ENCODE measurements around the gene ZBED1. TPM values are rescaled to one million over a fixed set of nuclear protein-coding genes. Genes with fewer than 3 reads are reported as not detected.
A peak's percentile ranks its signal among the peaks of the same experiment; 100 is the strongest.

The ZBED1 gene
- total and polyA plus RNA-seq, 9 of the 15 experiments (the other 6 are each of a cell fraction or from before 2014, with no cell fraction given), result 0.61 to 27.6 (median 13.9) TPM

DNA sequence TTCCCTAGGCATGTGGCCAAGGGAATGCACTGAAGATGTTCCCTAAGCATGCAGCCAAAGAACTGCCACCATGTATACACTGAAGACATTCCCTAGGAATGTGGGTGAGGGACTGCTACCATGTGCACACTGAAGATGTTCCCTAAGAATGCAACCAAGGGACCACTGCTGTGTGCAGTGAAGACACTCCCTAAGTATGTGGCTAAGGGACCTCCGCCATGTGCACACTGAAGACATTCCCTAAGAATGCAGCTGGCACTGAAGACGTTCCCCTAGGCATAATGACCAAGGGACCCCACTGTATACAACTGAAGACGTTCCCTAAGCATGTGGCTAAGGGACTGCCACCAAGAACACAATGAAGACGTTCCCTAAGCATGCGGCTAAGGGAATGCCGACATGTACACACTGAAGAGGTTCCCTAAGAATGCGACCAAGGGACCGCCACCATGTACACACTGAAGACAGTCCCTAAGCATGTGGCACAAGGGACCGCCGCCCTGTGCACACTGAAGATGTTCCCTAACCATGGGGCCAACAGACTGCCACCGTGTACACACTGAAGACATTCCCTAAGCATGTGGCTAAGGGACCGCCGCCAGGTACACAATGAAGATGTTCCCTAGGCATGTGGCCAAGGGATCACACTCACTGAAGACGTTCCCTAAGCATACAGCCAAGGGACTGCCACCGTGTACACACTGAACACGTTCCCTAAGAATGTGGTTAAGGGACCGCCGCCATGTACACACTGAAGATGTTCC lies 25.6 kb downstream of the ZBED1 start:
- H2AFZ ChIP-seq (ENCODE audit: low read depth, low read length), result peak overlapping the region; percentile 90
- 8% methylated on average over 16 of the region's 18 CpGs for WGBS (ENCODE audit: insufficient coverage, low coverage, missing lambda C conversion rate)
- peak overlapping the region; percentile 89 for H3K4me2 ChIP-seq (ENCODE audit: insufficient read depth, low read length)
- FAIRE-seq (peak; percentile 75), ATAC-seq (peak; percentile 75), DNase-seq (ENCODE audit: extremely low read depth in 1 of 4, low spot score in 3 of 4) (peak in 2 of 4 experiments; percentile 26 to 87)
- no peaks in the 10 kb centered on the region for H3K36me3 ChIP-seq (ENCODE audit: control insufficient read depth, insufficient read depth, low read length)
- POLR2A ChIA-PET, result no interaction called here
- no peaks in the 10 kb centered on the region for H3K9me3 ChIP-seq (replicated peaks; ENCODE audit: control insufficient read depth, insufficient read depth, low read depth, low read length)
- CTCF ChIA-PET (ENCODE audit: low intra/inter-chr PET ratio), result no interaction called here
- H3K27ac ChIP-seq (ENCODE audit: extremely low read depth, low read depth, low read length), result peak overlapping the region; percentile 84
- H3K4me3 ChIP-seq, result peak overlapping the region; percentile 21
- no peaks in the 10 kb centered on the region for H3K27me3 ChIP-seq (ENCODE audit: control insufficient read depth in 2 of 2, insufficient read depth in 2 of 2, low read length in 2 of 2)
- BruUV-seq (replicated peaks), result no TSS peak
- H3K79me2 ChIP-seq (ENCODE audit: control insufficient read depth, insufficient read depth, low read length), result peaks cover 14% of the 10 kb centered on the region
- in situ Hi-C loops (cut with MboI), result loop anchor here (5.0 kb wide), 1 partner anchor 112 kb away; no protein-coding TSS in a partner anchor
- no peaks in the 10 kb centered on the region for H4K20me1 ChIP-seq (replicated peaks; ENCODE audit: control insufficient read depth, insufficient read depth, low read length)
- peak overlapping the region in 1 of 2 experiments; percentile 32; a peak in 2 of 4 replicates for H3K9ac ChIP-seq (ENCODE audit: insufficient read depth in 1 of 2, low read depth in 2 of 2, low read length in 2 of 2)
- no peaks in the 10 kb centered on the region for H3K9me1 ChIP-seq (ENCODE audit: control insufficient read depth, insufficient read depth, low read length)
- peaks cover 0 to 13% of the 10 kb centered on the region in 2 experiments; a peak in 3 of 5 replicates for H3K4me1 ChIP-seq (replicated peaks in 1 of 2; ENCODE audit: control insufficient read depth in 2 of 2, insufficient read depth in 2 of 2, low read length in 2 of 2)
- intact Hi-C loops (cut with micrococcal nuclease), result loop anchor here (1.0 to 2.0 kb wide), 4 partner anchors 11 to 118 kb away; no protein-coding TSS in a partner anchor
- no peak for TF ChIP-seq GTF2B (IDR thresholded peaks at IDR 0.05; ENCODE audit: extremely low read depth, insufficient read length)
- no peak for TF ChIP-seq ATF1 (CRISPR knock-in tag; IDR thresholded peaks at IDR 0.05)
- peak; percentile 29; the same call in 1 of the 2 replicates for TF ChIP-seq ATF1 (tag; IDR thresholded peaks at IDR 0.05)
- TF ChIP-seq PCBP2 (IDR thresholded peaks at IDR 0.05; ENCODE audit: low read depth, low read length, poor library complexity, severe bottlenecking), result no peak
- TF ChIP-seq PHB (CRISPR knock-in tag; IDR thresholded peaks at IDR 0.05), result no peak
- TF ChIP-seq, protein P1, sequence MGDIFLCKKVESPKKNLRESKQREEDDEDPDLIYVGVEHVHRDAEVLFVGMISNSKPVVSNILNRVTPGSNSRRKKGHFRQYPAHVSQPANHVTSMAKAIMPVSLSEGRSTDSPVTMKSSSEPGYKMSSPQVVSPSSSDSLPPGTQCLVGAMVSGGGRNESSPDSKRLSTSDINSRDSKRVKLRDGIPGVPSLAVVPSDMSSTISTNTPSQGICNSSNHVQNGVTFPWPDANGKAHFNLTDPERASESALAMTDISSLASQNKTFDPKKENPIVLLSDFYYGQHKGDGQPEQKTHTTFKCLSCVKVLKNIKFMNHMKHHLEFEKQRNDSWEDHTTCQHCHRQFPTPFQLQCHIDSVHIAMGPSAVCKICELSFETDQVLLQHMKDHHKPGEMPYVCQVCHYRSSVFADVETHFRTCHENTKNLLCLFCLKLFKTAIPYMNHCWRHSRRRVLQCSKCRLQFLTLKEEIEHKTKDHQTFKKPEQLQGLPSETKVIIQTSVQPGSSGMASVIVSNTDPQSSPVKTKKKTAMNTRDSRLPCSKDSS (IDR thresholded peaks at IDR 0.05; ENCODE audit: low read depth, partially characterized antibody), result no peak
- TF ChIP-seq CREM (IDR thresholded peaks at IDR 0.05; ENCODE audit: low read depth), result peak; percentile 67
- TF ChIP-seq ZNF263 (CRISPR knock-in tag; IDR thresholded peaks at IDR 0.05; ENCODE audit: borderline replicate concordance), result no peak
- no peak for TF ChIP-seq ZNF212 (CRISPR knock-in tag; IDR thresholded peaks at IDR 0.05)
- peak; percentile 32; the same call in 1 of the 2 replicates for TF ChIP-seq CXXC5 (CRISPR knock-in tag; IDR thresholded peaks at IDR 0.05)
- TF ChIP-seq NFIX (CRISPR knock-in tag; IDR thresholded peaks at IDR 0.05; ENCODE audit: low read depth), result peak; percentile 76
- no peak for TF ChIP-seq EGR1 (conservative IDR thresholded peaks at IDR 0.05)
- no peak for TF ChIP-seq MCM3 (IDR thresholded peaks at IDR 0.05)
- TF ChIP-seq NCOA2 (IDR thresholded peaks at IDR 0.05; ENCODE audit: partially characterized antibody in 2 of 2), result peak in 1 of 2 experiments; percentile 99
- no peak for TF ChIP-seq RUNX1 (IDR thresholded peaks at IDR 0.05; ENCODE audit: low read depth)
- TF ChIP-seq, protein P2, sequence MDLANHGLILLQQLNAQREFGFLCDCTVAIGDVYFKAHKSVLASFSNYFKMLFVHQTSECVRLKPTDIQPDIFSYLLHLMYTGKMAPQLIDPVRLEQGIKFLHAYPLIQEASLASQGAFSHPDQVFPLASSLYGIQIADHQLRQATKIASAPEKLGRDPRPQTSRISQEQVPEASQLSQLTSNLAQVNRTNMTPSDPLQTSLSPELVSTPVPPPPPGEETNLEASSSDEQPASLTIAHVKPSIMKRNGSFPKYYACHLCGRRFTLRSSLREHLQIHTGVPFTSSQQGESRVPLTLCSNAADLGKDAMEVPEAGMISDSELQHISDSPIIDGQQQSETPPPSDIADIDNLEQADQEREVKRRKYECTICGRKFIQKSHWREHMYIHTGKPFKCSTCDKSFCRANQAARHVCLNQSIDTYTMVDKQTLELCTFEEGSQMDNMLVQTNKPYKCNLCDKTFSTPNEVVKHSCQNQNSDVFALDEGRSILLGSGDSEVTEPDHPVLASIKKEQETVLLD (IDR thresholded peaks at IDR 0.05), result no peak
- TF ChIP-seq, protein P3, sequence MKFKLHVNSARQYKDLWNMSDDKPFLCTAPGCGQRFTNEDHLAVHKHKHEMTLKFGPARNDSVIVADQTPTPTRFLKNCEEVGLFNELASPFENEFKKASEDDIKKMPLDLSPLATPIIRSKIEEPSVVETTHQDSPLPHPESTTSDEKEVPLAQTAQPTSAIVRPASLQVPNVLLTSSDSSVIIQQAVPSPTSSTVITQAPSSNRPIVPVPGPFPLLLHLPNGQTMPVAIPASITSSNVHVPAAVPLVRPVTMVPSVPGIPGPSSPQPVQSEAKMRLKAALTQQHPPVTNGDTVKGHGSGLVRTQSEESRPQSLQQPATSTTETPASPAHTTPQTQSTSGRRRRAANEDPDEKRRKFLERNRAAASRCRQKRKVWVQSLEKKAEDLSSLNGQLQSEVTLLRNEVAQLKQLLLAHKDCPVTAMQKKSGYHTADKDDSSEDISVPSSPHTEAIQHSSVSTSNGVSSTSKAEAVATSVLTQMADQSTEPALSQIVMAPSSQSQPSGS (CRISPR knock-in tag; IDR thresholded peaks at IDR 0.05), result no peak
- TF ChIP-seq ZNF561 (CRISPR knock-in tag; conservative IDR thresholded peaks at IDR 0.05), result no peak
